Measurements from ENCODE around the gene C1S.
"Not testable (repeated sequence)": the region's sequence is repeated elsewhere in the genome, so short reads cannot be mapped to it uniquely, and the experiment has no call there.

C1S gene

GRCh38 chr12:7060353-7060954 lies at the start of gene C1S:
Gene C1S (plus strand): TSS chr12:7060718. CDS start chr12:7061913, 1,195 bp downstream.
- Mint-ChIP-seq H3K4me3 (no peak within 1 kb of the TSS), H3K36me3 (no peaks in the 10 kb centered on the region), H3K27me3 (peaks cover 7% of the 10 kb centered on the region), H3K4me1 (ENCODE audit: low read depth) (no peaks in the 10 kb centered on the region), H3K27ac (no peak within 1 kb of the TSS), H3K9me3 (ENCODE audit: low read depth) (no peaks in the 10 kb centered on the region)

GRCh38 chr12:7011398-7011797 lies 49.1 kb upstream of the C1S start:
- H3K9me3 Mint-ChIP-seq (ENCODE audit: low read depth); H3K27ac Mint-ChIP-seq; H3K27me3 Mint-ChIP-seq; H3K36me3 Mint-ChIP-seq; H3K4me3 Mint-ChIP-seq: not testable (repeated sequence)
- peaks cover 43% of the 10 kb centered on the region for H3K4me1 Mint-ChIP-seq (ENCODE audit: low read depth)

GRCh38 chr12:7012024-7012607 lies 48.4 kb upstream of the C1S start:
- Mint-ChIP-seq H3K4me3 (no peak overlapping the region), H3K36me3 (no peaks in the 10 kb centered on the region), H3K9me3 (ENCODE audit: low read depth) (no peaks in the 10 kb centered on the region), H3K27ac (peak overlapping the region; percentile 61), H3K4me1 (ENCODE audit: low read depth) (peaks cover 50% of the 10 kb centered on the region), H3K27me3 (no peaks in the 10 kb centered on the region)

- peaks cover 54% of the 10 kb centered on the region for H3K4me1 Mint-ChIP-seq (ENCODE audit: low read depth)
- no peaks in the 10 kb centered on the region for H3K27me3 Mint-ChIP-seq
- no peaks in the 10 kb centered on the region for H3K9me3 Mint-ChIP-seq (ENCODE audit: low read depth)
- no peak overlapping the region for H3K4me3 Mint-ChIP-seq
- H3K36me3 Mint-ChIP-seq, result no peaks in the 10 kb centered on the region
- H3K27ac Mint-ChIP-seq, result peak overlapping the region; percentile 55
These were observed 47.4 kb upstream of the C1S start for GRCh38 chr12:7013101-7013500.

- no peaks in the 10 kb centered on the region for H3K9me3 Mint-ChIP-seq (ENCODE audit: low read depth)
- no peak overlapping the region for H3K4me3 Mint-ChIP-seq
- H3K27me3 Mint-ChIP-seq, result no peaks in the 10 kb centered on the region
- no peak overlapping the region for H3K27ac Mint-ChIP-seq
- H3K4me1 Mint-ChIP-seq (ENCODE audit: low read depth), result peaks cover 48% of the 10 kb centered on the region
- H3K36me3 Mint-ChIP-seq, result no peaks in the 10 kb centered on the region
These were observed 44.8 kb upstream of the C1S start for GRCh38 chr12:7015555-7016370.

- no peaks in the 10 kb centered on the region for H3K27me3 Mint-ChIP-seq
- peak overlapping the region; percentile 95 for H3K27ac Mint-ChIP-seq
- H3K4me3 Mint-ChIP-seq, result peak overlapping the region; percentile 98
- no peaks in the 10 kb centered on the region for H3K9me3 Mint-ChIP-seq (ENCODE audit: low read depth)
- no peaks in the 10 kb centered on the region for H3K36me3 Mint-ChIP-seq
- H3K4me1 Mint-ChIP-seq (ENCODE audit: low read depth), result peaks cover 48% of the 10 kb centered on the region
These were observed 43.5 kb upstream of the C1S start for GRCh38 chr12:7016958-7017571.

- no peaks in the 10 kb centered on the region for H3K27me3 Mint-ChIP-seq
- peak overlapping the region; percentile 98 for H3K4me3 Mint-ChIP-seq
- no peaks in the 10 kb centered on the region for H3K36me3 Mint-ChIP-seq
- H3K27ac Mint-ChIP-seq, result peak overlapping the region; percentile 95
- no peaks in the 10 kb centered on the region for H3K9me3 Mint-ChIP-seq (ENCODE audit: low read depth)
- H3K4me1 Mint-ChIP-seq (ENCODE audit: low read depth), result peaks cover 41% of the 10 kb centered on the region
These were observed 42.6 kb upstream of the C1S start for GRCh38 chr12:7017870-7018349.

- Mint-ChIP-seq H3K36me3 (no peaks in the 10 kb centered on the region), H3K27ac (peak within 1 kb of the TSS; percentile 95), H3K27me3 (no peaks in the 10 kb centered on the region), H3K4me1 (ENCODE audit: low read depth) (peaks cover 38% of the 10 kb centered on the region), H3K4me3 (peak within 1 kb of the TSS; percentile 98), H3K9me3 (ENCODE audit: low read depth) (no peaks in the 10 kb centered on the region)
These were observed 42.0 kb upstream of the C1S start, which contains the start of gene LPCAT3 for GRCh38 chr12:7018350-7019042. Gene LPCAT3 (minus strand): TSS chr12:7018476. CDS start chr12:7018424, 52 bp downstream.

- peak overlapping the region; percentile 98 for H3K4me3 Mint-ChIP-seq
- H3K4me1 Mint-ChIP-seq (ENCODE audit: low read depth), result peaks cover 32% of the 10 kb centered on the region
- H3K9me3 Mint-ChIP-seq (ENCODE audit: low read depth), result no peaks in the 10 kb centered on the region
- no peak overlapping the region for H3K27ac Mint-ChIP-seq
- H3K36me3 Mint-ChIP-seq, result no peaks in the 10 kb centered on the region
- no peaks in the 10 kb centered on the region for H3K27me3 Mint-ChIP-seq
These were observed 41.4 kb upstream of the C1S start for GRCh38 chr12:7019043-7019569.

- Mint-ChIP-seq H3K4me1 (ENCODE audit: low read depth) (peaks cover 14% of the 10 kb centered on the region), H3K27me3 (no peaks in the 10 kb centered on the region), H3K36me3 (no peaks in the 10 kb centered on the region), H3K9me3 (ENCODE audit: low read depth) (no peaks in the 10 kb centered on the region), H3K4me3 (no peak overlapping the region), H3K27ac (no peak overlapping the region)
These were observed 38.6 kb upstream of the C1S start for GRCh38 chr12:7021956-7022355.

GRCh38 chr12:7023114-7023513 lies 37.4 kb upstream of the C1S start:
- H3K27me3 Mint-ChIP-seq, result no peaks in the 10 kb centered on the region
- no peaks in the 10 kb centered on the region for H3K9me3 Mint-ChIP-seq (ENCODE audit: low read depth)
- H3K4me1 Mint-ChIP-seq (ENCODE audit: low read depth), result peaks cover 4% of the 10 kb centered on the region
- no peaks in the 10 kb centered on the region for H3K36me3 Mint-ChIP-seq
- H3K27ac Mint-ChIP-seq, result no peak overlapping the region
- no peak overlapping the region for H3K4me3 Mint-ChIP-seq

- Mint-ChIP-seq H3K27me3 (no peaks in the 10 kb centered on the region), H3K4me3 (no peak overlapping the region), H3K36me3 (no peaks in the 10 kb centered on the region), H3K27ac (no peak overlapping the region), H3K9me3 (ENCODE audit: low read depth) (no peaks in the 10 kb centered on the region), H3K4me1 (ENCODE audit: low read depth) (no peaks in the 10 kb centered on the region)
These were observed 33.7 kb upstream of the C1S start for GRCh38 chr12:7026854-7027253.

- Mint-ChIP-seq H3K36me3 (no peaks in the 10 kb centered on the region), H3K27ac (no peak overlapping the region), H3K4me1 (ENCODE audit: low read depth) (no peaks in the 10 kb centered on the region), H3K9me3 (ENCODE audit: low read depth) (no peaks in the 10 kb centered on the region), H3K4me3 (no peak overlapping the region), H3K27me3 (no peaks in the 10 kb centered on the region)
These were observed 29.2 kb upstream of the C1S start for GRCh38 chr12:7031306-7031705.

- Mint-ChIP-seq H3K9me3 (ENCODE audit: low read depth) (no peaks in the 10 kb centered on the region), H3K27ac (no peak overlapping the region), H3K4me1 (ENCODE audit: low read depth) (no peaks in the 10 kb centered on the region), H3K4me3 (no peak overlapping the region), H3K27me3 (no peaks in the 10 kb centered on the region), H3K36me3 (no peaks in the 10 kb centered on the region)
These were observed 27.5 kb upstream of the C1S start for GRCh38 chr12:7032990-7033389.
